Measurements from ENCODE around the gene KIDINS220. TPM values are rescaled to one million over a fixed set of nuclear protein-coding genes. Genes with fewer than 3 reads are reported as not detected.

KIDINS220 gene
- total and polyA plus RNA-seq, 9 of the 15 experiments (the other 6 are each of a cell fraction or from before 2014, with no cell fraction given): 15.2 to 48.0 (median 34.4) TPM

GRCh38 chr2:8753609-8754008 is 83.8 kb downstream of the KIDINS220 start:
- no peak for FAIRE-seq
- H3K9me1 ChIP-seq (ENCODE audit: control insufficient read depth, insufficient read depth, low read length): no peaks in the 10 kb centered on the region

More at GRCh38 chr2:8753609-8754008, 83.8 kb downstream of the KIDINS220 start:
- peaks cover 35% of the 10 kb centered on the region; the same call in 2 of the 3 replicates for H3K36me3 ChIP-seq (ENCODE audit: control insufficient read depth, insufficient read depth, low read length)
- H3K4me3 ChIP-seq: no peak overlapping the region
- DNase-seq (ENCODE audit: extremely low read depth in 1 of 4, low spot score in 3 of 4) (no peak), ATAC-seq (no peak)
- BruUV-seq (replicated peaks): no TSS peak
- H3K9me3 ChIP-seq (replicated peaks; ENCODE audit: control insufficient read depth, insufficient read depth, low read depth, low read length): no peaks in the 10 kb centered on the region
- in situ Hi-C loops (cut with MboI) (no loop called here), intact Hi-C loops (cut with micrococcal nuclease) (no loop called here)
- no peaks in the 10 kb centered on the region for H4K20me1 ChIP-seq (replicated peaks; ENCODE audit: control insufficient read depth, insufficient read depth, low read length)
- no peaks in the 10 kb centered on the region for H3K4me1 ChIP-seq (replicated peaks in 1 of 2; ENCODE audit: control insufficient read depth in 2 of 2, insufficient read depth in 2 of 2, low read length in 2 of 2)
- H3K4me2 ChIP-seq (ENCODE audit: insufficient read depth, low read length): no peak overlapping the region
- TF ChIP-seq EHMT2 (IDR thresholded peaks at IDR 0.05) (no peak), NFIC (IDR thresholded peaks at IDR 0.05) (peak; percentile 96), ZNF407 (IDR thresholded peaks at IDR 0.05; ENCODE audit: low read depth) (no peak), CREB3L1 (IDR thresholded peaks at IDR 0.05; ENCODE audit: borderline replicate concordance, low read depth) (no peak), NFIX (CRISPR knock-in tag; IDR thresholded peaks at IDR 0.05; ENCODE audit: low read depth) (peak; percentile 91), ZNF592 (IDR thresholded peaks at IDR 0.05) (no peak)
- no peak overlapping the region for H3K9ac ChIP-seq (ENCODE audit: insufficient read depth in 1 of 2, low read depth in 2 of 2, low read length in 2 of 2)
- no peaks in the 10 kb centered on the region for H3K27me3 ChIP-seq (ENCODE audit: control insufficient read depth in 2 of 2, insufficient read depth in 2 of 2, low read length in 2 of 2)
- H2AFZ ChIP-seq (ENCODE audit: low read depth, low read length): no peak overlapping the region
- no peak overlapping the region for H3K27ac ChIP-seq (ENCODE audit: extremely low read depth, low read depth, low read length)
- ChIA-PET CTCF (ENCODE audit: low intra/inter-chr PET ratio) (no interaction called here), POLR2A (no interaction called here)
- H3K79me2 ChIP-seq (ENCODE audit: control insufficient read depth, insufficient read depth, low read length): no peaks in the 10 kb centered on the region
- 58% methylated on average over 3 of the region's 3 CpGs for WGBS (ENCODE audit: insufficient coverage, low coverage, missing lambda C conversion rate)

Measured in K562 (cell line).